Loucy (cell line): ENCODE results near the gene ACAD9.

Experiments used
- CTCF ChIP-seq: fragments of 200-600 bp; sonication (generic); conservative IDR thresholded peaks from 2 replicates; pipeline ENCODE4 v1.5.1; 2014; ENCODE audit warnings: mild to moderate bottlenecking, antibody characterized with exemption, low read length
- EZH2phosphoT487 ChIP-seq: fragments of 200-600 bp; IDR thresholded peaks from 2 replicates; pipeline ENCODE4 v1.6.1; 2018; ENCODE audit warnings: antibody characterized with exemption, mild to moderate bottlenecking, moderate library complexity, borderline replicate concordance

GRCh38 chr3:128889139-128889894, 9.9 kb downstream of the ACAD9 start:
- no peak for TF ChIP-seq CTCF
- TF ChIP-seq EZH2phosphoT487, result no peak
